ENCODE data around the gene LETM1.
A peak's percentile ranks its signal among the peaks of the same experiment; 100 is the strongest.

LETM1 gene

GRCh38 chr4:1790005-1790404, 66.0 kb downstream of the LETM1 start:
- no peak overlapping the region for H3K4me3 ChIP-seq
- no peaks in the 10 kb centered on the region for H3K36me3 ChIP-seq (ENCODE audit: insufficient read depth, low read length)
- no peaks in the 10 kb centered on the region for H3K9me3 ChIP-seq (ENCODE audit: low read depth, low read length)
- no peak for TF ChIP-seq FOXP2 (optimal IDR thresholded peaks at IDR 0.05; ENCODE audit: control extremely low read depth, extremely low read length, insufficient read depth)
- TF ChIP-seq EZH2 (IDR thresholded peaks at IDR 0.05) = no peak
- no peak for TF ChIP-seq POLR2AphosphoS5 (IDR thresholded peaks at IDR 0.05; ENCODE audit: borderline replicate concordance, low read depth, low read length)
- DNase-seq (ENCODE audit: low read depth, low spot score) = no peak
- no peak overlapping the region for H3K27ac ChIP-seq
- no peak overlapping the region for H3K9ac ChIP-seq (ENCODE audit: insufficient read length)

GRCh38 chr4:1789552-1789951, 66.4 kb downstream of the LETM1 start:
- DNase-seq (ENCODE audit: low read depth, low spot score) = no peak
- Histone ChIP-seq H3K27ac (no peak overlapping the region), H3K36me3 (ENCODE audit: insufficient read depth, low read length) (no peaks in the 10 kb centered on the region), H3K4me3 (no peak overlapping the region), H3K9ac (ENCODE audit: insufficient read length) (no peak overlapping the region), H3K9me3 (ENCODE audit: low read depth, low read length) (no peaks in the 10 kb centered on the region)
- TF ChIP-seq FOXP2 (optimal IDR thresholded peaks at IDR 0.05; ENCODE audit: control extremely low read depth, extremely low read length, insufficient read depth) (no peak), POLR2AphosphoS5 (IDR thresholded peaks at IDR 0.05; ENCODE audit: borderline replicate concordance, low read depth, low read length) (no peak), EZH2 (IDR thresholded peaks at IDR 0.05) (no peak)

GRCh38 chr4:1788254-1788973, 67.5 kb downstream of the LETM1 start:
- Histone ChIP-seq H3K4me3 (no peak overlapping the region), H3K27ac (peak overlapping the region; percentile 59; the same call in 1 of the 2 replicates), H3K9me3 (ENCODE audit: low read depth, low read length) (no peaks in the 10 kb centered on the region), H3K9ac (ENCODE audit: insufficient read length) (no peak overlapping the region), H3K36me3 (ENCODE audit: insufficient read depth, low read length) (no peaks in the 10 kb centered on the region)
- DNase-seq (ENCODE audit: low read depth, low spot score) = no peak
- TF ChIP-seq FOXP2 (optimal IDR thresholded peaks at IDR 0.05; ENCODE audit: control extremely low read depth, extremely low read length, insufficient read depth) (no peak), EZH2 (IDR thresholded peaks at IDR 0.05) (no peak), POLR2AphosphoS5 (IDR thresholded peaks at IDR 0.05; ENCODE audit: borderline replicate concordance, low read depth, low read length) (no peak)

- no peaks in the 10 kb centered on the region for H3K9me3 ChIP-seq (ENCODE audit: low read depth, low read length)
- no peak for DNase-seq (ENCODE audit: low read depth, low spot score)
- no peak overlapping the region for H3K9ac ChIP-seq (ENCODE audit: insufficient read length)
- H3K4me3 ChIP-seq = no peak overlapping the region
- no peak for TF ChIP-seq POLR2AphosphoS5 (IDR thresholded peaks at IDR 0.05; ENCODE audit: borderline replicate concordance, low read depth, low read length)
- no peak for TF ChIP-seq FOXP2 (optimal IDR thresholded peaks at IDR 0.05; ENCODE audit: control extremely low read depth, extremely low read length, insufficient read depth)
- no peak for TF ChIP-seq EZH2 (IDR thresholded peaks at IDR 0.05)
- no peaks in the 10 kb centered on the region for H3K36me3 ChIP-seq (ENCODE audit: insufficient read depth, low read length)
- H3K27ac ChIP-seq = peak overlapping the region; percentile 59; the same call in 1 of the 2 replicates
These were observed 68.4 kb downstream of the LETM1 start for GRCh38 chr4:1787411-1788077.

GRCh38 chr4:1786544-1787362, 69.2 kb downstream of the LETM1 start:
- no peak overlapping the region for H3K27ac ChIP-seq
- no peak overlapping the region for H3K9ac ChIP-seq (ENCODE audit: insufficient read length)
- H3K9me3 ChIP-seq (ENCODE audit: low read depth, low read length) = no peaks in the 10 kb centered on the region
- H3K4me3 ChIP-seq = no peak overlapping the region
- no peak for DNase-seq (ENCODE audit: low read depth, low spot score)
- TF ChIP-seq POLR2AphosphoS5 (IDR thresholded peaks at IDR 0.05; ENCODE audit: borderline replicate concordance, low read depth, low read length) = no peak
- TF ChIP-seq EZH2 (IDR thresholded peaks at IDR 0.05) = no peak
- no peaks in the 10 kb centered on the region for H3K36me3 ChIP-seq (ENCODE audit: insufficient read depth, low read length)

GRCh38 chr4:1785592-1785991, 70.4 kb downstream of the LETM1 start:
- Histone ChIP-seq H3K9me3 (ENCODE audit: low read depth, low read length) (no peaks in the 10 kb centered on the region), H3K4me3 (no peak overlapping the region), H3K36me3 (ENCODE audit: insufficient read depth, low read length) (no peaks in the 10 kb centered on the region), H3K27ac (no peak overlapping the region), H3K9ac (ENCODE audit: insufficient read length) (no peak overlapping the region)
- TF ChIP-seq POLR2AphosphoS5 (IDR thresholded peaks at IDR 0.05; ENCODE audit: borderline replicate concordance, low read depth, low read length) (no peak), EZH2 (IDR thresholded peaks at IDR 0.05) (no peak), FOXP2 (optimal IDR thresholded peaks at IDR 0.05; ENCODE audit: control extremely low read depth, extremely low read length, insufficient read depth) (no peak)
- no peak for DNase-seq (ENCODE audit: low read depth, low spot score)

GRCh38 chr4:1784789-1785591, 71.0 kb downstream of the LETM1 start:
- no peak overlapping the region for H3K4me3 ChIP-seq
- TF ChIP-seq EZH2 (IDR thresholded peaks at IDR 0.05) = no peak
- no peak for TF ChIP-seq FOXP2 (optimal IDR thresholded peaks at IDR 0.05; ENCODE audit: control extremely low read depth, extremely low read length, insufficient read depth)
- no peak for TF ChIP-seq POLR2AphosphoS5 (IDR thresholded peaks at IDR 0.05; ENCODE audit: borderline replicate concordance, low read depth, low read length)
- no peaks in the 10 kb centered on the region for H3K36me3 ChIP-seq (ENCODE audit: insufficient read depth, low read length)
- no peak for DNase-seq (ENCODE audit: low read depth, low spot score)
- H3K9ac ChIP-seq (ENCODE audit: insufficient read length) = no peak overlapping the region
- H3K9me3 ChIP-seq (ENCODE audit: low read depth, low read length) = no peaks in the 10 kb centered on the region
- no peak overlapping the region for H3K27ac ChIP-seq

Measured in SK-N-MC (cell line).